Fibroblast of skin of abdomen (primary cell): ENCODE data around the gene GABPB1.

Source experiments
- DNase-seq: peaks from one replicate; pipeline ENCODE4 v3.0.0-alpha.2; 2013

Gene GABPB1

DNA sequence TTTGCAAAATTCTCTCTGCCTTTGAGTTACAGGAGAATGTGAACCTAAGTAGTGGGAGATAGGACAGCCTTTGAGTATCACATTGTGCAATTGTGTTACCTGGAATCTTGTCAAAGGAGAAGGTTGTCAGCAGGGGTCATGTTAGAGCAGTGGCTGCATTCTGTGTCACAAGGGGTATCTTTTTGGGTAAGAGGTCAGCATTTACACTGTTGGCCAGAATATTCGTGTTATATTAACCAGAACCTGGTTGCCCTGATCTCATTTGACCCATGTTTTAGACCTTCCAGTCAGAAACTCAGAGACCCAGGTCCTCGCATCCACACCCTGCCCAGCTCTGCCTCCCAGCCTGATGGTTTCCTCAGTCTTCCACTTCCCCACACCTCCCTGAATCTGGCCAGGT, 116.7 kb downstream of the GABPB1 start:
- DNase-seq: no peak

DNA sequence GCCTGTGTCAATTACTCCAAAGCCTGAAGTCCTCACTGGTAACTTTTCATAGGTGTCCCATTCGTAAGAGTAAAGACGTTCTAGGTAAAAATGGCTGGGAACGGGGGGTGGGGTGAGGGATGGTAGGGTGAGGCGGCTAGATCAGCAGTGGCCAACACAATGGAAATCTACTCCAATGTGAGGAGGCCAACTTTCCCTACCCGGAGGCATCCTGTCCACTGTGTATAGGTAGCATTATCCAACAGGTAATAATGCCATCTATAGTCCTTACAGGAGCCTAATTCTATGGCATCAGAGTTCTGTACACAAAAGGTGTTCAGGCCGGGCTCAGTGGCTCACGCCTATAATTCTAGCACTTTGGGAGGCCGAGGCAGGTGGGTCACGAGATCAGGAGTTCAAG, 118.6 kb downstream of the GABPB1 start:
- no peak for DNase-seq

DNA sequence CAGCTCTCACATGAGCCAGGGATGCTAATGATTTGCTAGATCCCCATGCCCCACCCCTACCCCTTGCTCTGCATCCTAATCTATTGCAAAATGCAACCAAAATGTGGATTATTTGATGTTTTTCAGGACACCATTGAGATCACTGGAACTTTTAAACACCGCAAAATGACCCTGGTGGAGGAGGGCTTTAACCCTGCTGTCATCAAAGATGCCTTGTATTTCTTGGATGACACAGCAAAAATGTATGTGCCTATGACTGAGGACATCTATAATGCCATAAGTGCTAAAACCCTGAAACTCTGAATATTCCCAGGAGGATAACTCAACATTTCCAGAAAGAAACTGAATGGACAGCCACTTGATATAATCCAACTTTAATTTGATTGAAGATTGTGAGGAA, 119.2 kb downstream of the GABPB1 start:
- DNase-seq: no peak

DNA sequence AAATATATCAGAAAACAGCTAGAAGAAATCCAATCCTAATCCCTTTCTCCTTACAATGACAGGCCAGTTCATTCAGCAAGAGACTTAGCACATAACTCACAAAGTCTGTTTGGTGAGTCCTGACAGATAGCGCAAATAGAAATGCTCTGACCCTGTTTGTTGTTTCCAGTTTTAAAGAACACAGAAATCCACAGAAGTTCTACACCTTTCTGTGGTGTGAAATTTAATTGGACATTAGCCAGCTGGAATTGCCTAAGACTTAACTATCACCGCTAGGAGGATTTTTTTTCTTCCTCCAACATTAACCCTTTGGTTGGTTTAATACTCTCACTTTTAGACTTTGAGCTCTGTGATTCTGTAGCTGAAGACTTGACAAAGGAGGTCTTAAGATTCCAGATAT, 120.2 kb downstream of the GABPB1 start:
- DNase-seq: no peak

DNA sequence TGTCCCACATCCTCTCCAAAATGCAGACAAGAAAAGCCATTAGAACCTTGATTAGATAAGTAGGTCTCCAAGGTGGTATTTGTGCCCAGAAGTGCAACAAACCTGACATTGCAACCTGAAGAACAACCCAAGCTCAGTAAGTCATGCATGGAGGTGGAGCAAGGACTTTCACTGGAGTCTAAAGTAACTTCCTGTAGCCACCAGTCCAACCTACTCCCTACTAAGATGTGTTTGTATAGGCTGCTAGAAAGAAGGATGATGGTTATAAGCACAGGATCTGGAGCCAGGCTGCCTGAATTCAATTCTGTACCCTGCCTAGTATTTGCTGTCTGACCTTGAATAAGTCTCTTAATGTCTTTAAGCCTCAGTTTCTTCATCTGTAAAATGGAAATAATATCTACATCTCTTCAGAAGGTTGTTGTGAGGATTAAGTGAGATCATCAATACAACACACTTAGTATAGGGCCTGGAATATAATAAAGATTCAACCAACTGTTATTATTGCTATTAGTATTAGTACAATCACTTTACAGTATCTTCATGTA, 121.7 kb downstream of the GABPB1 start:
- no peak for DNase-seq

DNA sequence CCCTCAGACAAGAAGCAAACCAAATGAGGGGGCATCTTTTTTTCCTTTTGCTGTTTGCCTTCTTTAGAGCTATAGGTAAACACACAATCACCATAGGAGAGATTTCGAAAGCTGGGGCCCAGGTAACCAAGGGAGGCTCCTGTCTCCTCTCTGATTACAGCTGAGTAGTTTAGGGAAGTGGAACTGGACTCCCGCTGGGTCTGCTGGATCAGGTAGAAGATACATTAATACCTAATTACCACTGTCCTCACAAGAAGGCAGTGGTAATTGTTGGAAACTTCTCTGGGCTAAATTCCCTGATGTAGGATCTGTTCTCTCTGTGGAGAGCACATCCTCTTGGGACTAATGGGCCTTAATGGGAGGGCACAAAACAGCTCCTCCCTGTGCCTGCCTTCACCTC, 122.2 kb downstream of the GABPB1 start:
- no peak for DNase-seq

DNA sequence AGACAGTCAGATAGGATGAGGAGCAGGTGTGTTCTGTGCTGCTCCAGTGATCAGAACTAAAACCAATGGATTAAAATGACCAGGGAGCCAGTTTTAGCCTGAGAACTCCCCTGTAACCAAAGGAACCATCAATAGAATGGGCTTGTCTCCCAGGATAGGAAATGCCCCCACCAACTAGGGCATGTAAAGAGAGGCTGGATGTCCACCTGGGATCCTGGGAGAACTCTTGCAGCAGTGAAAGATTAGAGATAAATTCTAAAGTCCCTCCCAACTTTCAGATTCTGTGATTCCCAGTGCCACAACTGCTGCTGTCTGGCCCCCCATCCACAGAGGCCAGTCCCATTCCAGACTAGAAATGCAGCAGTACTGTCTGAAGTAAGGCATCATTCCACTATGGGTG, 123.2 kb downstream of the GABPB1 start:
- no peak for DNase-seq

DNA sequence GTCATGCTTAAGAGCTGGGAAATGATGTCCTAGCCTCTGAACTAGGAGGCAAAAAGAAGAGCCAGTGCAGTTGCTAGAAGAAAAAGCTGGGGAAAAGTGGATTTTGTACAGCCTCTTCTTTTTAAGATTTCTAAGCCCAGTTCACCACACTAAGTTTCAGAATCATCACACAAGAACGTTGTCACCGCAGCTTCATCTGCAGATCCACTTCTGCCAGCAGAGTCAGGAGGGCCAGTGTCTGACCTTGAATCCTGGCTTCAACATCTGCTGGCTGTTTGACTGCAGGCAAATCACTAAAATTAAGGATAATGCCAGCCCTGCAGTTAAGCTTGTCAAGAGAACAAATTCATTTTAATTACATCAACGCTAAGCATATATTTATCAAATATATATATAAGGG, 125.7 kb downstream of the GABPB1 start:
- no peak for DNase-seq

DNA sequence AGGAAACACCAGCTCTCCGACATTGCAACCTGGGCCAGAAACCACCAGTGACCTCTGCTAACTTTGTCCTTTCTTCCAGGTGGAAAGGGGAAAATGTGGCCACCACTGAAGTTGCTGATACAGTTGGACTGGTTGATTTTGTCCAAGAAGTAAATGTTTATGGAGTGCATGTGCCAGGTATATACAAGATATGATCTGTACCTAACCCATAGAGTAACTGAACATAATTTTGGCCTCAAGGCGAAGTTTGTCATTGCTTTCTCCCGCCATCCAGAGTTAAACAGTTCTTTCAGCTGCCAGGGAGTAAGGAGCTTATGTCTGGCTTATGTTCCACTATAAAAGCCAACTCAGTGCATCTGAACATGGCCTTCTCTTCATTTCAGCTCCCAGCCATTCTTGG, 126.1 kb downstream of the GABPB1 start:
- no peak for DNase-seq

DNA sequence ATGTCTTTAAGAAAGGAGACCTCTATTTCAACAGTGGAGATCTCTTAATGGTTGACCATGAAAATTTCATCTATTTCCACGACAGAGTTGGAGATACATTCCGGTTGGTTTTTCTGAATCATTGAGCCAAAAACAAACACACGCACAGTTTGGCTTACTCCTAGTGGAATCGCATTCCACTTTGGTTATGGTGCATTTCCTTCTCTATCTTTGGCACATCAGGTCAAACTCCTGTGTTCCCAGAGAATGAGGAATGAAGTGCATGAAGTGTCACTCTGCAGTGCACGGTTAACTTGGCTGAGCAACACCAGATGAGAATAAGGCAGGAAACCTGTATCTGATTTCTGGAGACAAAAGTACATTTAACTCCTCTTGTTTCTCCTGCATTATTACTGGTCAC, 127.9 kb downstream of the GABPB1 start:
- DNase-seq: peak; percentile 61

DNA sequence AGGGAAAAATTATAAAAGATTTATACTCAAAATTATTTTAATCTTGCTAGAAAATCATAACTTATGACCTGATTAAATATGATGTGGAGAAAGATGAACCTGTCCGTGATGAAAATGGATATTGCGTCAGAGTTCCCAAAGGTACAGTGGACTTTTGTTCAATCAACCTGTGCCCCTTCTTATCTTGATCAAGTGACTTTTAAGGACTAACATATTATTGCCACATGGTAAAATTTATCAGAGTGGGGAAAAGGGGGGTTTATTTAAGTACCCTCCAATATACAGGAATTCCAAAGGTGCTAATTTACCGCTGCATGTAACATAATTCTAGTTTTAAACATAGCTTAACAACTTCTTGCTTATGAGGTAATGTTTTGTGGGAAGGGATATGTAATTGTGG, 129.1 kb downstream of the GABPB1 start:
- DNase-seq: no peak
